H1 (cell line): ENCODE results near the gene AGAP1. TPM values are rescaled to one million over a fixed set of nuclear protein-coding genes. Genes with fewer than 3 reads are reported as not detected.

Source experiments
- CTCF ChIA-PET: fragments of 300-600 bp; sonication (Branson Sonifier 250); formaldehyde crosslinking; loops from one replicate; lab custom pipeline; 2021; ENCODE audit not compliant: partially characterized antibody; lab: Charles Lee
- POLR2A ChIA-PET: fragments of 300-600 bp; sonication (Branson Sonifier 250); formaldehyde crosslinking; loops from one replicate; lab custom pipeline; 2021; ENCODE audit warnings: inconsistent platforms; ENCODE audit not compliant: partially characterized antibody; lab: Charles Lee
- DNase-seq, 2 experiments: peaks; one replicate each; pipeline versions ENCODE4 v3.0.0 to v3.0.0-alpha.2; 2010 to 2022; ENCODE audit warnings: low spot score in 2 of 2, low read depth in 1 of 2, mixed read lengths in 1 of 2
- FAIRE-seq: peaks from 2 replicates; lab custom pipeline; 2011; peaks lifted over from hg19 to GRCh38; lab: Jason Lieb, UNC
- H2AFZ ChIP-seq: 2 replicates; pipeline ENCODE4 v1.8.1; 2012; ENCODE audit warnings: low read length, inconsistent platforms
- H2AK5ac ChIP-seq: 2 replicates; pipeline ENCODE4 v1.6.1; 2013; ENCODE audit warnings: low read depth, low read length
- H2BK120ac ChIP-seq: replicated peaks from 2 replicates; pipeline ENCODE3; 2013; ENCODE audit warnings: low read depth, low read length, inconsistent platforms
- H2BK12ac ChIP-seq: 2 replicates; pipeline ENCODE4 v1.6.1; 2013; ENCODE audit warnings: low read depth, low read length
- H2BK15ac ChIP-seq: 2 replicates; pipeline ENCODE4 v1.6.1; 2013; ENCODE audit warnings: low read length
- H2BK20ac ChIP-seq: 2 replicates; pipeline ENCODE4 v1.6.1; 2013; ENCODE audit warnings: low read length
- H2BK5ac ChIP-seq: 2 replicates; pipeline ENCODE4 v1.6.1; 2013; ENCODE audit warnings: low read depth, low read length
- H3K14ac ChIP-seq: 2 replicates; pipeline ENCODE4 v1.6.1; 2013; ENCODE audit warnings: inconsistent platforms; ENCODE audit not compliant: insufficient read length
- H3K18ac ChIP-seq: 2 replicates; pipeline ENCODE4 v1.6.1; 2013; ENCODE audit warnings: low read length; ENCODE audit errors: extremely low read depth
- H3K23ac ChIP-seq: 2 replicates; pipeline ENCODE4 v1.6.1; 2013; ENCODE audit warnings: inconsistent platforms; ENCODE audit not compliant: insufficient read length
- H3K23me2 ChIP-seq: 2 replicates; pipeline ENCODE4 v1.6.1; 2013; ENCODE audit warnings: low read depth, low read length
- H3K27ac ChIP-seq: 2 replicates; pipeline ENCODE4 v1.6.1; 2011; ENCODE audit warnings: low read depth, low read length, inconsistent platforms
- H3K27me3 ChIP-seq, 4 experiments: replicated peaks in 1 of 4; 1 replicate in 1 of 4; 2 replicates in 3 of 4; pipeline versions ENCODE4 v1.6.1 to v1.8.1; 2011 to 2013; ENCODE audit warnings: low read length in 3 of 4, mild to moderate bottlenecking in 3 of 4, inconsistent platforms in 2 of 4, mixed read lengths in 2 of 4, moderate library complexity in 1 of 4; ENCODE audit not compliant: control insufficient read depth in 3 of 4, insufficient read depth in 3 of 4; ENCODE audit errors: extremely low read depth in 1 of 4
- H3K36me3 ChIP-seq, 4 experiments: 2 replicates each; pipeline versions ENCODE4 v1.6.1 to v1.8.1; 2011 to 2013; ENCODE audit warnings: mild to moderate bottlenecking in 4 of 4, low read length in 3 of 4, moderate library complexity in 2 of 4, control low read depth in 1 of 4, inconsistent platforms in 1 of 4; ENCODE audit not compliant: insufficient read depth in 4 of 4, control insufficient read depth in 2 of 4
- H3K4ac ChIP-seq: replicated peaks from 2 replicates; pipeline ENCODE3; 2013; ENCODE audit warnings: low read length, low read depth, mixed read lengths, inconsistent platforms; ENCODE audit not compliant: insufficient read length
- H3K4me1 ChIP-seq, 4 experiments: replicated peaks in 1 of 4; 1 replicate in 1 of 4; 2 replicates in 3 of 4; pipeline versions ENCODE4 v1.6.1 to v1.8.1; 2011 to 2013; ENCODE audit warnings: low read length in 3 of 4, inconsistent platforms in 2 of 4, mixed read lengths in 1 of 4; ENCODE audit not compliant: insufficient read depth in 4 of 4, control insufficient read depth in 3 of 4
- H3K4me2 ChIP-seq, 2 experiments: 2 replicates each; pipeline versions ENCODE4 v1.6.1 to v1.8.1; 2011 to 2013; ENCODE audit warnings: low read depth in 2 of 2, low read length in 2 of 2, control low read depth in 1 of 2, inconsistent platforms in 1 of 2, mild to moderate bottlenecking in 1 of 2; ENCODE audit not compliant: insufficient read depth in 1 of 2
- H3K4me3 ChIP-seq, 4 experiments: fragments of 200-600, 300-600 bp in 1 of 4; sonication (generic), shearing (Covaris generic), sonication (Bioruptor Twin) in 1 of 4; 2 replicates each; pipeline versions ENCODE4 v1.5.1 to v1.8.1; 2011 to 2016; ENCODE audit warnings: low read length in 4 of 4, low read depth in 3 of 4, control low read depth in 2 of 4, inconsistent platforms in 2 of 4, mild to moderate bottlenecking in 2 of 4, mixed read lengths in 1 of 4, moderate library complexity in 1 of 4; ENCODE audit not compliant: insufficient read depth in 2 of 4; ENCODE audit errors: extremely low read depth in 1 of 4
- H3K56ac ChIP-seq: replicated peaks from 2 replicates; pipeline ENCODE3; 2013; ENCODE audit warnings: low read depth, mild to moderate bottlenecking, mixed read lengths, low read length, inconsistent platforms; ENCODE audit not compliant: insufficient read length
- H3K79me1 ChIP-seq: 2 replicates; pipeline ENCODE4 v1.6.1; 2013; ENCODE audit warnings: low read depth, low read length, control low read depth
- H3K79me2 ChIP-seq, 2 experiments: 2 replicates each; pipeline versions ENCODE4 v1.6.1 to v1.8.1; 2012 to 2013; ENCODE audit warnings: low read length in 2 of 2, mild to moderate bottlenecking in 2 of 2, inconsistent platforms in 1 of 2; ENCODE audit not compliant: insufficient read depth in 2 of 2, control insufficient read depth in 1 of 2
- H3K9ac ChIP-seq, 4 experiments: replicated peaks in 1 of 4; 1 replicate in 1 of 4; 2 replicates in 3 of 4; pipeline versions ENCODE4 v1.6.1 to v1.8.1; 2011 to 2013; ENCODE audit warnings: low read depth in 3 of 4, low read length in 3 of 4, control low read depth in 2 of 4, mild to moderate bottlenecking in 2 of 4, moderate library complexity in 2 of 4, inconsistent platforms in 1 of 4; ENCODE audit errors: extremely low read depth in 1 of 4
- H3K9me3 ChIP-seq, 2 experiments: 2 replicates each; pipeline versions ENCODE4 v1.6.1 to v1.8.1; 2012 to 2013; ENCODE audit warnings: mild to moderate bottlenecking in 2 of 2, moderate library complexity in 2 of 2, control low read depth in 1 of 2, inconsistent platforms in 1 of 2, low read depth in 1 of 2, low read length in 1 of 2, mixed read lengths in 1 of 2; ENCODE audit not compliant: insufficient read depth in 2 of 2
- H4K20me1 ChIP-seq, 2 experiments: replicated peaks in 1 of 2; 2 replicates each; pipeline versions ENCODE3 to v1.8.1; 2011 to 2013; ENCODE audit warnings: inconsistent platforms in 2 of 2, low read length in 2 of 2, mild to moderate bottlenecking in 1 of 2; ENCODE audit not compliant: insufficient read depth in 2 of 2, control insufficient read depth in 1 of 2
- H4K5ac ChIP-seq: 2 replicates; pipeline ENCODE4 v1.6.1; 2013; ENCODE audit warnings: low read length, low read depth, mixed read lengths, inconsistent platforms; ENCODE audit not compliant: insufficient read length
- H4K8ac ChIP-seq: 2 replicates; pipeline ENCODE4 v1.8.0; 2013; ENCODE audit warnings: mild to moderate bottlenecking, moderate library complexity, low read length, inconsistent platforms; ENCODE audit not compliant: insufficient read depth; ENCODE audit errors: extremely low read depth
- H4K91ac ChIP-seq: replicated peaks from 2 replicates; pipeline ENCODE3; 2013; ENCODE audit warnings: low read length, mixed read lengths, inconsistent platforms; ENCODE audit not compliant: insufficient read length
- CEBPB ChIP-seq: IDR thresholded peaks from 2 replicates; pipeline ENCODE4 v1.6.1; 2012; ENCODE audit warnings: low read depth, low read length
- CREB1 ChIP-seq: IDR thresholded peaks from 2 replicates; pipeline ENCODE4 v1.6.1; 2012; ENCODE audit warnings: inconsistent platforms
- EP300 ChIP-seq, 2 experiments: IDR thresholded peaks; 1 replicate in 1 of 2; 2 replicates in 1 of 2; pipeline ENCODE4 v1.6.1; 2011 to 2012; ENCODE audit warnings: low read depth in 2 of 2, low read length in 2 of 2, mild to moderate bottlenecking in 2 of 2, borderline replicate concordance in 1 of 2, inconsistent platforms in 1 of 2, moderate library complexity in 1 of 2
- FOSL1 ChIP-seq: IDR thresholded peaks from 2 replicates; pipeline ENCODE4 v1.6.1; 2011; ENCODE audit warnings: mild to moderate bottlenecking, low read depth, low read length, moderate library complexity; ENCODE audit not compliant: insufficient read depth
- JUN ChIP-seq: IDR thresholded peaks from 2 replicates; pipeline ENCODE4 v1.6.1; 2011; ENCODE audit warnings: low read depth, mild to moderate bottlenecking, improper control_type of control experiment, low read length
- KDM1A ChIP-seq: fragments of 200-600, 300-600 bp; sonication (generic); IDR thresholded peaks from 2 replicates; pipeline ENCODE4 v1.7.1; 2016; ENCODE audit warnings: mild to moderate bottlenecking, low read length, borderline replicate concordance
- KDM5A ChIP-seq: fragments of 200-600 bp; IDR thresholded peaks from 2 replicates; pipeline ENCODE4 v1.7.1; 2012; ENCODE audit warnings: mild to moderate bottlenecking, low read length, inconsistent platforms, mixed read lengths
- NRF1 ChIP-seq: IDR thresholded peaks from 2 replicates; pipeline ENCODE4 v1.6.1; 2011; ENCODE audit warnings: mild to moderate bottlenecking, low read depth, low read length, improper control_type of control experiment
- POU5F1 ChIP-seq: IDR thresholded peaks from 2 replicates; pipeline ENCODE4 v1.6.1; 2011; ENCODE audit warnings: low read depth, mild to moderate bottlenecking, low read length, moderate library complexity
- SIN3A ChIP-seq, 2 experiments: IDR thresholded peaks in 1 of 2; conservative IDR thresholded peaks in 1 of 2; 2 replicates each; pipeline ENCODE4 v1.6.1; 2011 to 2012; ENCODE audit warnings: low read length in 2 of 2, improper control_type of control experiment in 1 of 2, low read depth in 1 of 2, mild to moderate bottlenecking in 1 of 2
- SP1 ChIP-seq: IDR thresholded peaks from 2 replicates; pipeline ENCODE4 v1.6.1; 2011; ENCODE audit warnings: low read depth, low read length
- TAF1 ChIP-seq: IDR thresholded peaks from 2 replicates; pipeline ENCODE4 v1.6.1; 2011; ENCODE audit warnings: mild to moderate bottlenecking, low read depth, low read length
- WGBS, 2 experiments: shearing (Covaris generic) in 1 of 2; methylation state at CpG; one replicate each; pipeline versions ENCODE4 v1.1.6 to v1.1.7; 2013 to 2015; ENCODE audit warnings: low lambda C conversion rate in 2 of 2, mixed read lengths in 2 of 2, inconsistent platforms in 1 of 2, low coverage in 1 of 2, missing lambda C conversion rate in 1 of 2; ENCODE audit not compliant: insufficient replicate concordance in 2 of 2, insufficient coverage in 1 of 2, insufficient read length in 1 of 2; ENCODE audit errors: extremely low coverage in 1 of 2, missing lambda C conversion rate in 1 of 2; 5-methylcytosine and 5-hydroxymethylcytosine counted together
- polyA plus RNA-seq, 7 experiments: library from polyadenylated mRNA; depleted of rRNA in 3 of 7; stranded (reverse) in 5 of 7; unstranded in 2 of 7; fragments of >200 nt in 5 of 7; fragments of 200-250 nt in 2 of 7; gene quantifications; 1 replicate in 5 of 7; 2 replicates in 1 of 7; 4 replicates in 1 of 7; pipeline versions ENCODE4 v1.2.1 to v1.2.3, GENCODE V29; 2011 to 2013; ENCODE audit warnings: missing spikeins in 2 of 7, mixed read lengths in 2 of 7
- total RNA-seq: library from RNA; stranded (reverse); fragmentation: NEBNext Ultra II Directional; extraction: Animal tissue kit (Norgen Biotek cat#: 25700); gene quantifications from 2 replicates; pipeline ENCODE4 v1.2.1, GENCODE V29; 2021

Gene AGAP1
- total and polyA plus RNA-seq, 2 of the 8 experiments (the other 6 are each of a cell fraction or from before 2014, with no cell fraction given) = 18.1 to 39.4 TPM

DNA sequence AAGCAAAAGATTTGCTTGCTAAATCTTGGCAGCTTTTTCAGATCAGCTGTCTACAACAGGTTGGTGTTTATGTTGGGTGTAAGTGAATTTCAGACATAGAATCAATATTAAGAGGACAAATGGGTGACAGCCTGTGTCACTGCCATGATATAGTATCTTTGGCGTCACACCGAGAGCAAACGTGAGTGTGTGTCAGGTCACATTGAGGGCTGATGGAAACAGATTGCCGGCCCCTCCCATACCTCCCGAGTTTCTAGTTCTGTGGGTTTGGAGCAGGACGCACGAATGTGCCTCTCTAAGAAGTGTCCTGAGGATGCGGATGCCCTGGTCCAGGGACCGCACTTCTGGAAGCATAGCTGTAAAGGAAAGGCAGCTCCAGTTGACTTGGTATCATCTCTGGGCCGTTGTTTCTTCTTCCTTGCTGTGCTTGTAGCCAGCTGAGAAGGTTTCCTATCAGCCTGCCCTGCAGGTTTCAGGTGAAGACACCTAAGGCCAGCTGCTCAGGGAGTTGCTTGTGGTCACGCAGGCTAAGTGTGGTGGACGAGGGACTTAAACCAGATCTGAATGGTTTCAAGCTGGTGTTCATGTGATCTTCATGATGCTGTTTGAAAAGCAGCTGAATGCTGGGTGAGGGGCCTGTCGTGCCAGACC lies 6.4 kb downstream of the AGAP1 start:
- FAIRE-seq (no peak), DNase-seq (no peak)
- Histone ChIP-seq H2BK5ac (peak overlapping the region; percentile 29; the same call in 1 of the 2 replicates), H3K23ac (no peak overlapping the region), H4K8ac (no peak overlapping the region; the same call in 1 of the 2 replicates), H3K79me1 (peaks cover 31% of the 10 kb centered on the region), H2BK15ac (peak overlapping the region; percentile 61; the same call in 1 of the 2 replicates), H3K9me3 (no peaks in the 10 kb centered on the region), H2BK120ac (no peak overlapping the region), H3K14ac (no peak overlapping the region), H3K27me3 (peaks cover 0 to 5% (median 3%) of the 10 kb centered on the region in 4 experiments; a peak in 4 of 7 replicates), H3K4me2 (peak overlapping the region in 1 of 2 experiments; percentile 31; a peak in 1 of 4 replicates), H3K23me2 (peaks cover 2% of the 10 kb centered on the region; the same call in 1 of the 2 replicates), H2AFZ (no peak overlapping the region), H3K56ac (no peak overlapping the region), H2BK20ac (peak overlapping the region; percentile 72; the same call in 1 of the 2 replicates), H2AK5ac (no peak overlapping the region), H3K27ac (no peak overlapping the region), H2BK12ac (0 out of 2 replicates have a peak overlapping the region, but pooled peaks have one; percentile 40), H3K9ac (no peak overlapping the region), H3K4me3 (no peak overlapping the region), H3K79me2 (peaks cover 7 to 98% of the 10 kb centered on the region in 2 experiments), H3K36me3 (no peaks in the 10 kb centered on the region), H3K4me1 (peaks cover 25 to 54% (median 37%) of the 10 kb centered on the region in 4 experiments), H4K91ac (peak overlapping the region; percentile 20), H3K18ac (no peak overlapping the region; the same call in 1 of the 2 replicates), H4K5ac (no peak overlapping the region), H4K20me1 (peaks cover 25 to 42% of the 10 kb centered on the region in 2 experiments), H3K4ac (peak overlapping the region; percentile 27)
- ChIA-PET POLR2A (interaction anchor here (0.7 kb wide), 1 partner anchor 16 kb away, joined by 3 read pairs; no protein-coding TSS in a partner anchor), CTCF (interaction anchor here (1.0 to 10.6 kb wide), 10 partner anchors 13 to 383 kb away, joined by 3 to 83 read pairs (median 4); no protein-coding TSS in a partner anchor)
- WGBS, 2 experiments = 92% methylated on average over 13 of the region's 13 CpGs; no CpG with 5 or more reads in 1 of the 2 experiments
- TF ChIP-seq JUN (no peak), NRF1 (no peak), SP1 (no peak), POU5F1 (no peak), CEBPB (no peak), CREB1 (no peak), EP300 (IDR thresholded peaks at IDR 0.05; ENCODE audit: borderline replicate concordance in 1 of 2, low read depth in 2 of 2, low read length in 2 of 2) (no peak), KDM5A (no peak), FOSL1 (no peak), SIN3A (conservative IDR thresholded peaks at IDR 0.05 in 1 of 2, IDR thresholded peaks at IDR 0.05 in 1 of 2; ENCODE audit: low read depth in 1 of 2, low read length in 2 of 2) (no peak), KDM1A (no peak), TAF1 (no peak)
